Spleen (tissue), 11 donors: ENCODE measurements around the gene DAPK1. TPM values are rescaled to one million over a fixed set of nuclear protein-coding genes. Genes with fewer than 3 reads are reported as not detected.
A peak's percentile ranks its signal among the peaks of the same experiment; 100 is the strongest.

Source experiments
- DNase-seq: peaks from one replicate; pipeline ENCODE4 v3.0.0-alpha.2; 2020
- H3K27ac ChIP-seq, 8 donors: fragments of 200-600 bp; sonication (generic) in 7 of 8; 1 replicate in 4 of 8; 2 replicates in 4 of 8; pipeline versions ENCODE4 v1.5.0 to v1.8.0; 2016 to 2021; ENCODE audit warnings: inconsistent platforms in 4 of 8, mild to moderate bottlenecking in 4 of 8, moderate library complexity in 1 of 8
- H3K27me3 ChIP-seq, 7 donors: fragments of 200-600 bp; sonication (generic) in 6 of 7; replicated peaks in 1 of 7; 1 replicate in 4 of 7; 2 replicates in 3 of 7; pipeline versions ENCODE4 v1.5.0 to v1.8.0; 2016 to 2021; ENCODE audit warnings: inconsistent platforms in 3 of 7, mild to moderate bottlenecking in 1 of 7
- H3K36me3 ChIP-seq, 6 donors: fragments of 200-600 bp; sonication (generic) in 5 of 6; 1 replicate in 4 of 6; 2 replicates in 2 of 6; pipeline versions ENCODE4 v1.5.0 to v1.8.0; 2016 to 2021; ENCODE audit warnings: inconsistent platforms in 2 of 6
- H3K4me1 ChIP-seq, 6 donors: fragments of 200-600 bp; sonication (generic) in 5 of 6; 1 replicate in 3 of 6; 2 replicates in 3 of 6; pipeline versions ENCODE4 v1.5.0 to v1.8.0; 2016 to 2021; ENCODE audit warnings: inconsistent platforms in 3 of 6
- H3K4me3 ChIP-seq, 8 donors: fragments of 200-600 bp; sonication (generic) in 7 of 8; 1 replicate in 4 of 8; 2 replicates in 4 of 8; pipeline versions ENCODE4 v1.5.0 to v1.8.0; 2016 to 2021; ENCODE audit warnings: inconsistent platforms in 4 of 8, mild to moderate bottlenecking in 4 of 8, moderate library complexity in 2 of 8
- H3K9me3 ChIP-seq, 8 donors: fragments of 200-600 bp; sonication (generic) in 7 of 8; 1 replicate in 4 of 8; 2 replicates in 4 of 8; pipeline versions ENCODE4 v1.5.0 to v1.8.0; 2016 to 2021; ENCODE audit warnings: inconsistent platforms in 4 of 8
- CTCF ChIP-seq, 11 experiments: fragments of 200-600 bp in 7 of 11; fragments of 450-650 bp in 4 of 11; sonication (generic) in 4 of 11; IDR thresholded peaks in 8 of 11; conservative IDR thresholded peaks in 3 of 11; 1 replicate in 7 of 11; 2 replicates in 4 of 11; pipeline versions ENCODE4 v1.4.0 to v1.8.0; 2016 to 2021; ENCODE audit warnings: antibody characterized with exemption in 11 of 11, inconsistent platforms in 4 of 11, mild to moderate bottlenecking in 1 of 11
- POLR2A ChIP-seq, 3 donors: fragments of 450-650 bp; IDR thresholded peaks; one replicate each; pipeline ENCODE4 v1.5.1; 2017; ENCODE audit warnings: antibody characterized with exemption in 3 of 3, mild to moderate bottlenecking in 1 of 3
- POLR2AphosphoS5 ChIP-seq, 3 donors: sonication (generic); formaldehyde crosslinking; IDR thresholded peaks; one replicate each; pipeline ENCODE4 v1.5.1; 2017; ENCODE audit warnings: antibody characterized with exemption in 3 of 3
- WGBS, 5 donors: extraction: QIAGEN DNeasy Blood & Tissue Kit in 3 of 5; methylation state at CpG; one replicate each; pipeline versions ENCODE4 v1.1.5 to v1.1.7; 2013 to 2018; 5-methylcytosine and 5-hydroxymethylcytosine counted together
- intact Hi-C: fragments of 100-400 bp; cut with DNase I; formaldehyde crosslinking; loops from one replicate; pipeline ENCODE4 v1.15.0; 2023; ENCODE audit warnings: low total_unique reads
- polyA plus RNA-seq, 3 donors: library from polyadenylated mRNA; stranded (reverse); fragments of 200-250 nt; gene quantifications; one replicate each; pipeline ENCODE4 v1.2.1, GENCODE V29; 2013
- total RNA-seq, 7 donors: library from RNA; depleted of rRNA in 3 of 7; stranded (reverse); fragments of >200 nt in 3 of 7; fragmentation: NEBNext Ultra II Directional in 4 of 7; extraction: Animal tissue kit (Norgen Biotek cat#: 25700) in 4 of 7; gene quantifications; one replicate each; pipeline versions ENCODE4 v1.1.0 to v1.2.1, GENCODE V29; 2016 to 2021
- donor health status: healthy with polysubstance abuse.
- donor health status: DM: no; HTN: no; CAD: no; lungs with moderate emphysema.
- donor health status: DM: no; HTN: no; CAD: no.
- donor health status: Bipolar disorder and iron deficiency.
- donor health status: healthy.
- donor health status: DM: no; HTN: no; CAD: no.
- donor health status: DM: yes; HTN: yes; CAD: no.

Gene DAPK1
- total and polyA plus RNA-seq, 10 donors, result 6.4 to 126 (median 102) TPM

- DNase-seq, result no peak
- Histone ChIP-seq H3K9me3 (no peaks in the 10 kb centered on the region), H3K27me3 (no peaks in the 10 kb centered on the region), H3K4me1 (peaks cover 0 to 5% (median 0%) of the 10 kb centered on the region in 6 donors), H3K36me3 (peaks cover 0 to 32% (median 0%) of the 10 kb centered on the region in 6 donors), H3K27ac (peak overlapping the region in 3 of 8 donors; percentile 9 to 27 (median 11)), H3K4me3 (no peak overlapping the region)
- intact Hi-C loops, result no loop called here
- TF ChIP-seq POLR2A (IDR thresholded peaks at IDR 0.05) (no peak), CTCF (IDR thresholded peaks at IDR 0.05 in 8 of 11, conservative IDR thresholded peaks at IDR 0.05 in 3 of 11) (no peak), POLR2AphosphoS5 (IDR thresholded peaks at IDR 0.05) (no peak)
- 90 to 96% (median 92%) methylated on average over 16 of the region's 16 CpGs for WGBS, 5 donors
These were observed 160.2 kb downstream of the DAPK1 start for GRCh38 chr9:87657893-87658292.

- WGBS, 5 donors, result 89 to 99% (median 91%) methylated on average over 3 of the region's 3 CpGs
- intact Hi-C loops, result no loop called here
These were observed 160.8 kb downstream of the DAPK1 start for GRCh38 chr9:87658511-87658910.

GRCh38 chr9:87659534-87660419 is 162.1 kb downstream of the DAPK1 start:
- 93 to 96% (median 95%) methylated on average over 39 to 47 of the region's 47 CpGs for WGBS, 5 donors

More at GRCh38 chr9:87658511-87658910, 160.8 kb downstream of the DAPK1 start:
- DNase-seq, result no peak
- no peak overlapping the region for H3K27ac ChIP-seq
- H3K27me3 ChIP-seq, result no peaks in the 10 kb centered on the region
- no peaks in the 10 kb centered on the region for H3K9me3 ChIP-seq
- TF ChIP-seq POLR2AphosphoS5 (IDR thresholded peaks at IDR 0.05) (no peak), CTCF (IDR thresholded peaks at IDR 0.05 in 8 of 11, conservative IDR thresholded peaks at IDR 0.05 in 3 of 11) (no peak), POLR2A (IDR thresholded peaks at IDR 0.05) (no peak)
- H3K36me3 ChIP-seq, result peaks cover 0 to 32% (median 0%) of the 10 kb centered on the region in 6 donors
- H3K4me3 ChIP-seq, result no peak overlapping the region
- peaks cover 0 to 5% (median 0%) of the 10 kb centered on the region in 6 donors for H3K4me1 ChIP-seq

More at GRCh38 chr9:87659534-87660419, 162.1 kb downstream of the DAPK1 start:
- DNase-seq, result no peak
- Histone ChIP-seq H3K9me3 (no peaks in the 10 kb centered on the region), H3K4me3 (no peak overlapping the region), H3K36me3 (peaks cover 0 to 42% (median 0%) of the 10 kb centered on the region in 6 donors), H3K4me1 (peaks cover 0 to 5% (median 0%) of the 10 kb centered on the region in 6 donors), H3K27me3 (no peaks in the 10 kb centered on the region), H3K27ac (no peak overlapping the region)
- peak in 1 of 3 donors; percentile 16 for TF ChIP-seq POLR2AphosphoS5 (IDR thresholded peaks at IDR 0.05)
- TF ChIP-seq CTCF (IDR thresholded peaks at IDR 0.05 in 8 of 11, conservative IDR thresholded peaks at IDR 0.05 in 3 of 11), result no peak
- intact Hi-C loops, result loop anchor here (5.0 kb wide), 1 partner anchor 322 kb away; no protein-coding TSS in a partner anchor
